WTC11 (cell line): ENCODE results near the gene ROPN1L. TPM values are rescaled to one million over a fixed set of nuclear protein-coding genes. Genes with fewer than 3 reads are reported as not detected.

ENCODE experiments used
- ATAC-seq: fragments of 200-7000 bp; cut with Tn5 transposase; 2 replicates; pipeline ENCODE4 v1.10.0; 2021; ENCODE audit warnings: mild to moderate bottlenecking, moderate library complexity
- CTCF ChIA-PET: fragments of 300-600 bp; sonication (Branson Sonifier 250); formaldehyde crosslinking; loops from one replicate; lab custom pipeline; 2021; ENCODE audit warnings: antibody characterized with exemption; lab: Charles Lee
- POLR2A ChIA-PET: fragments of 350-600 bp; sonication (Branson Sonifier 250); formaldehyde crosslinking; loops from one replicate; lab custom pipeline; 2021; ENCODE audit warnings: antibody characterized with exemption; lab: Charles Lee
- DNase-seq: peaks from one replicate; pipeline ENCODE4 v3.0.0; 2021; ENCODE audit warnings: low spot score
- H3K27ac Mint-ChIP-seq: 2 replicates; pipeline ENCODE4 v1.8.0; 2021; ENCODE audit warnings: mixed read lengths
- H3K27me3 Mint-ChIP-seq: 2 replicates; pipeline ENCODE4 v1.8.0; 2021; ENCODE audit warnings: low read depth, mild to moderate bottlenecking, moderate library complexity, mixed read lengths
- H3K36me3 Mint-ChIP-seq: 2 replicates; pipeline ENCODE4 v1.8.0; 2021; ENCODE audit warnings: mixed read lengths
- H3K4me1 Mint-ChIP-seq: 2 replicates; pipeline ENCODE4 v1.8.0; 2022; ENCODE audit warnings: mixed read lengths
- H3K4me3 Mint-ChIP-seq: 2 replicates; pipeline ENCODE4 v1.8.0; 2021; ENCODE audit warnings: mild to moderate bottlenecking, moderate library complexity, mixed read lengths
- H3K9me3 Mint-ChIP-seq: 2 replicates; pipeline ENCODE4 v1.8.0; 2021; ENCODE audit warnings: mixed read lengths
- AR ChIP-seq: fragments of 250-450 bp; sonication (Bioruptor Pico); IDR thresholded peaks from 2 replicates; pipeline ENCODE4 v1.9.0; 2021; ENCODE audit warnings: mild to moderate bottlenecking
- E2F1 ChIP-seq: sonication (generic); formaldehyde crosslinking; IDR thresholded peaks from 2 replicates; pipeline ENCODE4 v1.8.0; 2022; ENCODE audit warnings: mild to moderate bottlenecking, missing genetic modification reagents
- FOXJ3 ChIP-seq: sonication (generic); formaldehyde crosslinking; IDR thresholded peaks from 2 replicates; pipeline ENCODE4 v1.9.0; 2021; ENCODE audit warnings: missing genetic modification reagents, mild to moderate bottlenecking, borderline replicate concordance
- IRF1 ChIP-seq: sonication (generic); formaldehyde crosslinking; IDR thresholded peaks from 2 replicates; pipeline ENCODE4 v1.8.0; 2023; ENCODE audit warnings: missing genetic modification reagents
- KAT7 ChIP-seq: sonication (generic); formaldehyde crosslinking; IDR thresholded peaks from 2 replicates; pipeline ENCODE4 v1.8.1; 2023; ENCODE audit warnings: missing genetic modification reagents, mild to moderate bottlenecking, borderline replicate concordance
- MXD4 ChIP-seq: fragments of 250-450 bp; sonication (Bioruptor Pico); IDR thresholded peaks from 2 replicates; pipeline ENCODE4 v1.8.0; 2021; ENCODE audit warnings: mild to moderate bottlenecking, moderate library complexity, borderline replicate concordance
- NR3C1 ChIP-seq: sonication (generic); formaldehyde crosslinking; conservative IDR thresholded peaks from 2 replicates; pipeline ENCODE4 v1.8.1; 2023; ENCODE audit warnings: low read depth, mild to moderate bottlenecking, missing genetic modification reagents
- RELA ChIP-seq: sonication (generic); formaldehyde crosslinking; IDR thresholded peaks from 2 replicates; pipeline ENCODE4 v1.8.1; 2022; ENCODE audit warnings: missing genetic modification reagents, mild to moderate bottlenecking, borderline replicate concordance
- TCF7 ChIP-seq: sonication (generic); formaldehyde crosslinking; IDR thresholded peaks from 2 replicates; pipeline ENCODE4 v1.8.0; 2022; ENCODE audit warnings: mild to moderate bottlenecking, low read depth, missing genetic modification reagents, moderate library complexity
- USF2 ChIP-seq: sonication (generic); formaldehyde crosslinking; IDR thresholded peaks from 2 replicates; pipeline ENCODE4 v1.8.1; 2023; ENCODE audit warnings: mild to moderate bottlenecking, missing genetic modification reagents, moderate library complexity
- ZMAT4 ChIP-seq: fragments of 250-450 bp; sonication (Bioruptor Pico); IDR thresholded peaks from 2 replicates; pipeline ENCODE4 v1.9.0; 2021; ENCODE audit warnings: mild to moderate bottlenecking
- ZNF232 ChIP-seq: sonication (generic); formaldehyde crosslinking; IDR thresholded peaks from 2 replicates; pipeline ENCODE4 v1.8.0; 2022; ENCODE audit warnings: mild to moderate bottlenecking, missing genetic modification reagents
- ZNF281 ChIP-seq: sonication (generic); formaldehyde crosslinking; IDR thresholded peaks from 2 replicates; pipeline ENCODE4 v1.8.0; 2023; ENCODE audit warnings: mild to moderate bottlenecking, missing genetic modification reagents
- ZNF416 ChIP-seq: fragments of 250-450 bp; sonication (Bioruptor Pico); IDR thresholded peaks from 2 replicates; pipeline ENCODE4 v1.9.0; 2021; ENCODE audit warnings: mild to moderate bottlenecking, inconsistent platforms
- ZNF423 ChIP-seq: fragments of 250-450 bp; sonication (Bioruptor Pico); IDR thresholded peaks from 2 replicates; pipeline ENCODE4 v2.1.2; 2022; ENCODE audit warnings: mild to moderate bottlenecking, moderate library complexity
- ZSCAN18 ChIP-seq: fragments of 250-450 bp; sonication (Bioruptor Pico); IDR thresholded peaks from 2 replicates; pipeline ENCODE4 v2.1.2; 2022; ENCODE audit warnings: mild to moderate bottlenecking, moderate library complexity
- total RNA-seq: library from RNA; stranded (reverse); gene quantifications from 3 replicates; pipeline ENCODE4 v1.2.3, GENCODE V29; 2021
- TF ChIP-seq, protein P1 (sequence below): sonication (generic); formaldehyde crosslinking; IDR thresholded peaks from 2 replicates; pipeline ENCODE4 v1.8.0; 2023; ENCODE audit warnings: missing genetic modification reagents, mild to moderate bottlenecking, borderline replicate concordance
- TF ChIP-seq, protein P2 (sequence below): sonication (generic); formaldehyde crosslinking; IDR thresholded peaks from 2 replicates; pipeline ENCODE4 v1.8.0; 2022; ENCODE audit warnings: mild to moderate bottlenecking, missing genetic modification reagents

Gene ROPN1L
- total RNA-seq, 1 experiment from 2014 or later: not detected

GRCh38 chr5:10400411-10400810 lies 41.3 kb upstream of the ROPN1L start (continued):
- TF ChIP-seq ZNF281 (CRISPR knock-in tag) (no peak), NR3C1 (CRISPR knock-in tag) (no peak), TCF7 (no peak), RELA (CRISPR knock-in tag) (no peak), USF2 (CRISPR knock-in tag) (no peak), ZNF423 (CRISPR knock-in tag) (no peak), FOXJ3 (CRISPR knock-in tag) (no peak), E2F1 (CRISPR knock-in tag) (no peak), ZMAT4 (CRISPR knock-in tag) (no peak)
- TF ChIP-seq, protein P1, sequence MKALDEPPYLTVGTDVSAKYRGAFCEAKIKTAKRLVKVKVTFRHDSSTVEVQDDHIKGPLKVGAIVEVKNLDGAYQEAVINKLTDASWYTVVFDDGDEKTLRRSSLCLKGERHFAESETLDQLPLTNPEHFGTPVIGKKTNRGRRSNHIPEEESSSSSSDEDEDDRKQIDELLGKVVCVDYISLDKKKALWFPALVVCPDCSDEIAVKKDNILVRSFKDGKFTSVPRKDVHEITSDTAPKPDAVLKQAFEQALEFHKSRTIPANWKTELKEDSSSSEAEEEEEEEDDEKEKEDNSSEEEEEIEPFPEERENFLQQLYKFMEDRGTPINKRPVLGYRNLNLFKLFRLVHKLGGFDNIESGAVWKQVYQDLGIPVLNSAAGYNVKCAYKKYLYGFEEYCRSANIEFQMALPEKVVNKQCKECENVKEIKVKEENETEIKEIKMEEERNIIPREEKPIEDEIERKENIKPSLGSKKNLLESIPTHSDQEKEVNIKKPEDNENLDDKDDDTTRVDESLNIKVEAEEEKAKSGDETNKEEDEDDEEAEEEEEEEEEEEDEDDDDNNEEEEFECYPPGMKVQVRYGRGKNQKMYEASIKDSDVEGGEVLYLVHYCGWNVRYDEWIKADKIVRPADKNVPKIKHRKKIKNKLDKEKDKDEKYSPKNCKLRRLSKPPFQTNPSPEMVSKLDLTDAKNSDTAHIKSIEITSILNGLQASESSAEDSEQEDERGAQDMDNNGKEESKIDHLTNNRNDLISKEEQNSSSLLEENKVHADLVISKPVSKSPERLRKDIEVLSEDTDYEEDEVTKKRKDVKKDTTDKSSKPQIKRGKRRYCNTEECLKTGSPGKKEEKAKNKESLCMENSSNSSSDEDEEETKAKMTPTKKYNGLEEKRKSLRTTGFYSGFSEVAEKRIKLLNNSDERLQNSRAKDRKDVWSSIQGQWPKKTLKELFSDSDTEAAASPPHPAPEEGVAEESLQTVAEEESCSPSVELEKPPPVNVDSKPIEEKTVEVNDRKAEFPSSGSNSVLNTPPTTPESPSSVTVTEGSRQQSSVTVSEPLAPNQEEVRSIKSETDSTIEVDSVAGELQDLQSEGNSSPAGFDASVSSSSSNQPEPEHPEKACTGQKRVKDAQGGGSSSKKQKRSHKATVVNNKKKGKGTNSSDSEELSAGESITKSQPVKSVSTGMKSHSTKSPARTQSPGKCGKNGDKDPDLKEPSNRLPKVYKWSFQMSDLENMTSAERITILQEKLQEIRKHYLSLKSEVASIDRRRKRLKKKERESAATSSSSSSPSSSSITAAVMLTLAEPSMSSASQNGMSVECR (CRISPR knock-in tag): no peak

DNA sequence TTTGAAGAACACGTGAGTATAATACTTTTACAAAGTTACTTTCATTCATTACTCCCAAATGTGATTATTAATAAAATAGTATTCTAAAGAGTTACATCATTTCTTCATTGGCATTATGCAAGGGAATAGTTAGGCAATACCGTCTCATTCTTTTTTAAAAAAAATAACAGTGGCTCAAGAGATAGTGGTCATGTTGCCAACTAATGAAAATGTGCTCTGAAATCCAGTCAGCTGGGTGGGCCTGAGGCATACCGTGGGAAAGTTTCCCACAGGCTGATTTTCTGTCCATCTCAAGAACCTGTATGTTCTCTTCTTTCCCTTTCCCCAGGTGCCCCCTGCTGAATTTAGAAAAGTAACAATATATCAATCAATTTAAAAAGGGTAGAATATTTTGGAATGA lies 40.8 kb upstream of the ROPN1L start:
- no peak for ATAC-seq
- Mint-ChIP-seq H3K27me3 (no peaks in the 10 kb centered on the region), H3K4me1 (no peaks in the 10 kb centered on the region), H3K4me3 (no peak overlapping the region), H3K27ac (no peak overlapping the region), H3K36me3 (peaks cover 41% of the 10 kb centered on the region), H3K9me3 (peaks cover 1% of the 10 kb centered on the region; the same call in 1 of the 2 replicates)
- no peak for DNase-seq
- ChIA-PET POLR2A (no interaction called here), CTCF (no interaction called here)
- TF ChIP-seq, protein P2, sequence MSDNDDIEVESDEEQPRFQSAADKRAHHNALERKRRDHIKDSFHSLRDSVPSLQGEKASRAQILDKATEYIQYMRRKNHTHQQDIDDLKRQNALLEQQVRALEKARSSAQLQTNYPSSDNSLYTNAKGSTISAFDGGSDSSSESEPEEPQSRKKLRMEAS (CRISPR knock-in tag): no peak
- TF ChIP-seq IRF1 (CRISPR knock-in tag) (no peak), MXD4 (CRISPR knock-in tag) (no peak), ZMAT4 (CRISPR knock-in tag) (no peak), USF2 (CRISPR knock-in tag) (no peak), ZNF232 (CRISPR knock-in tag) (no peak), ZSCAN18 (CRISPR knock-in tag) (no peak), AR (CRISPR knock-in tag) (no peak), ZNF416 (CRISPR knock-in tag) (no peak), KAT7 (CRISPR knock-in tag) (no peak)
